Islet precursor cell (in vitro differentiated cells): ENCODE results near the gene CRYBG1.

Experiments
- DNase-seq: peaks from one replicate; pipeline ENCODE4 v3.0.0-alpha.2; 2018

Gene CRYBG1

GRCh38 chr6:106360410-106360988 is at the start of gene CRYBG1:
CRYBG1 (plus strand) TSS chr6:106360717; CDS start chr6:106360909, 192 bp downstream.
- DNase-seq = peak; percentile 93

- DNase-seq = no peak
Measured at GRCh38 chr6:106315765-106316374, 44.6 kb upstream of the CRYBG1 start.

- no peak for DNase-seq
Measured at GRCh38 chr6:106316375-106316766, 44.1 kb upstream of the CRYBG1 start.

GRCh38 chr6:106318061-106318460 is 42.5 kb upstream of the CRYBG1 start:
- no peak for DNase-seq

- DNase-seq = no peak
Measured at GRCh38 chr6:106318851-106319250, 41.7 kb upstream of the CRYBG1 start.

- no peak for DNase-seq
Measured at GRCh38 chr6:106321940-106322339, 38.6 kb upstream of the CRYBG1 start.

- DNase-seq = no peak
Measured at GRCh38 chr6:106324726-106325335, 35.7 kb upstream of the CRYBG1 start.

- DNase-seq = peak; percentile 100
Measured at GRCh38 chr6:106325336-106326178, 35.0 kb upstream of the CRYBG1 start, which contains the start of gene ATG5. ATG5 (minus strand) TSS chr6:106325760; CDS start chr6:106316208, 9,552 bp downstream.

- DNase-seq = peak; percentile 68
Measured at GRCh38 chr6:106334646-106335448, 25.7 kb upstream of the CRYBG1 start.

- DNase-seq = peak; percentile 87
Measured at GRCh38 chr6:106339334-106340029, 21.0 kb upstream of the CRYBG1 start.

GRCh38 chr6:106347219-106347618 is 13.3 kb upstream of the CRYBG1 start:
- DNase-seq = no peak

GRCh38 chr6:106356378-106356777 is 4.1 kb upstream of the CRYBG1 start:
- no peak for DNase-seq

GRCh38 chr6:106359959-106360409 is 533 bp upstream of the CRYBG1 start:
- no peak for DNase-seq

GRCh38 chr6:106360989-106361430 is 493 bp downstream of the CRYBG1 start:
- DNase-seq = peak; percentile 68

GRCh38 chr6:106363401-106364138 is 3.1 kb downstream of the CRYBG1 start:
- DNase-seq = no peak

GRCh38 chr6:106369739-106370138 is 9.2 kb downstream of the CRYBG1 start:
- DNase-seq = no peak

GRCh38 chr6:106370639-106371038 is 10.1 kb downstream of the CRYBG1 start:
- no peak for DNase-seq

- DNase-seq = no peak
Measured at GRCh38 chr6:106372838-106373501, 12.5 kb downstream of the CRYBG1 start.

- no peak for DNase-seq
Measured at GRCh38 chr6:106373502-106374239, 13.2 kb downstream of the CRYBG1 start.
